ENCODE results near the gene ZNF283.
"Not testable (repeated sequence)": the region's sequence is repeated elsewhere in the genome, so short reads cannot be mapped to it uniquely, and the experiment has no call there.

Gene ZNF283

DNA sequence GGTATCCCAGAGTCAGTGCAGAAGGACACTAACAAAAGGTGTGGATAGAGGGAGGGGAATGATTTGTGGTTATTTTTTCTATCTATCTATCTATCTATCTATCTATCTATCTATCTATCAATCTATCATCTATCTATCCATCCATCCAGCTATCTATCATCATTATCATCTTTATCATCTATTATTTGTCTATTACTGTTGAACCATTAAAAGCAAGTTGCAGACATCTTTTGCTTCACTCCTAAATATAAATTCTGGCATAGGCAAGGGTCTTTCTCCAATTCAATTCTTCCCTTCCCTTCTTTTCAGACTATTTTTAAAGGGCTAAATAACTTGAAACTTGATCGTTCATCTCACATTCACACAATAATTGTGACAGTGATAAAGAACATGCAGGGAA, 14.9 kb upstream of the ZNF283 start:
- no peak for DNase-seq (ENCODE audit: low read depth)
- no peak overlapping the region for H3K4me3 ChIP-seq (ENCODE audit: low read depth, low read length)
- TF ChIP-seq, protein P1, sequence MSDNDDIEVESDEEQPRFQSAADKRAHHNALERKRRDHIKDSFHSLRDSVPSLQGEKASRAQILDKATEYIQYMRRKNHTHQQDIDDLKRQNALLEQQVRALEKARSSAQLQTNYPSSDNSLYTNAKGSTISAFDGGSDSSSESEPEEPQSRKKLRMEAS (IDR thresholded peaks at IDR 0.05; ENCODE audit: low read depth, low read length) = no peak
- TF ChIP-seq POLR2A (IDR thresholded peaks at IDR 0.05; ENCODE audit: extremely low read depth, insufficient read length) (no peak), MYC (IDR thresholded peaks at IDR 0.05; ENCODE audit: low read depth, low read length) (no peak)
- TF ChIP-seq, protein P2, sequence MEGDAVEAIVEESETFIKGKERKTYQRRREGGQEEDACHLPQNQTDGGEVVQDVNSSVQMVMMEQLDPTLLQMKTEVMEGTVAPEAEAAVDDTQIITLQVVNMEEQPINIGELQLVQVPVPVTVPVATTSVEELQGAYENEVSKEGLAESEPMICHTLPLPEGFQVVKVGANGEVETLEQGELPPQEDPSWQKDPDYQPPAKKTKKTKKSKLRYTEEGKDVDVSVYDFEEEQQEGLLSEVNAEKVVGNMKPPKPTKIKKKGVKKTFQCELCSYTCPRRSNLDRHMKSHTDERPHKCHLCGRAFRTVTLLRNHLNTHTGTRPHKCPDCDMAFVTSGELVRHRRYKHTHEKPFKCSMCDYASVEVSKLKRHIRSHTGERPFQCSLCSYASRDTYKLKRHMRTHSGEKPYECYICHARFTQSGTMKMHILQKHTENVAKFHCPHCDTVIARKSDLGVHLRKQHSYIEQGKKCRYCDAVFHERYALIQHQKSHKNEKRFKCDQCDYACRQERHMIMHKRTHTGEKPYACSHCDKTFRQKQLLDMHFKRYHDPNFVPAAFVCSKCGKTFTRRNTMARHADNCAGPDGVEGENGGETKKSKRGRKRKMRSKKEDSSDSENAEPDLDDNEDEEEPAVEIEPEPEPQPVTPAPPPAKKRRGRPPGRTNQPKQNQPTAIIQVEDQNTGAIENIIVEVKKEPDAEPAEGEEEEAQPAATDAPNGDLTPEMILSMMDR (IDR thresholded peaks at IDR 0.05; ENCODE audit: low read depth, low read length) = no peak

DNA sequence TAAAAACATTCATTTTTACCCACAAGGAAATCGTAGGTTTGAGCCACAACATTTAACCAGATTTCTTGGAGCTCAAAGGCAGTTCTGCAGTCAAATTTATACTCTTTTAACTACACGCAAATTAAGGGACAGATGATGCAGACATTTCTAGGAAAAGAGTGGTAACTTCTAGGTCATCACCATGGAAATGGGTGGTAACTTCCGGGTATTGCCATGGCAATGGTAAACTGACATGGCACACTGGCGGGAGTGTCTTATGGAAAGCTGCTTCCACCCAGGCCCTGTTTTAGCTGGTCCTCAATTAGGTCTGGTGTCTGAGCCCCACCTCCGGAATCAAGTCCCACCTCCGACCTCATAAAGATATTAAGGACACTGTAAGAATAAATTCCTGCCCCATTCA, 14.4 kb upstream of the ZNF283 start:
- H3K4me3 ChIP-seq (ENCODE audit: low read depth, low read length) = no peak overlapping the region
- no peak for TF ChIP-seq MYC (IDR thresholded peaks at IDR 0.05; ENCODE audit: low read depth, low read length)
- TF ChIP-seq POLR2A (IDR thresholded peaks at IDR 0.05; ENCODE audit: extremely low read depth, insufficient read length) = no peak
- TF ChIP-seq, protein P1 (IDR thresholded peaks at IDR 0.05; ENCODE audit: low read depth, low read length) = no peak
- TF ChIP-seq, protein P2 (IDR thresholded peaks at IDR 0.05; ENCODE audit: low read depth, low read length) = no peak
- no peak for DNase-seq (ENCODE audit: low read depth)

DNA sequence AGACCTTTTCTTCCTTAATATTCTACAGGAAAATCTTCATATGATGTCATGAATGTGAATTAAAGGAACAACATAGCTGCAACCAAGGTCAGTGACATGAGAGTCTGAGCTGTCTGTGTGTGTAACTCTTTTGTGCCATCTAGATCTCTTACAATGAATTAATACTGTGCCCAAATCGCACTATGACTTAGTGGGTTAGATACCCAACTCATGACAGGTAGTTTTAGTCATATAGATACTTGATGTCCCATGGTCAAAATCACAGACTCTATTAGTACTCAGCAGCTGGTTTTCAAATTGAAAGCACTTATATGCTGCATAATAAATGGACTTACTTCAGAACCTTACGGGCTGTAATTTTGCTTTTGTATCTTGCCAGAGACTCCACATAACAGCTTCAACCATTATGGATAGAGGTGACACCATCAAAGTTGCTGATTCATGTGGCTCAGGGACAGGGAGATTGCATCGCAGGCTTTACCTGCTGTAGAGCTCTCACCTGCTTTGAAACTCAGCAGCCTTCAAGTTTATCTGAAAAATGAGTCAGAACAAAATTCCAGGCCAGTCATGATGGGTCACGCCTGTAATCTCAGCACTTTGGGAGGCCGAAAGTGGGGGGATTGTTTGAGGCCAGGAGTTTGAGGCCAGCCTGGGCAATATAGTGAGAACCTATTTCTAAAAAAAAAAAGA, 12.3 kb upstream of the ZNF283 start:
- TF ChIP-seq, protein P1 (IDR thresholded peaks at IDR 0.05; ENCODE audit: low read depth, low read length) = no peak
- TF ChIP-seq POLR2A (IDR thresholded peaks at IDR 0.05; ENCODE audit: extremely low read depth, insufficient read length) (no peak), MYC (IDR thresholded peaks at IDR 0.05; ENCODE audit: low read depth, low read length) (no peak)
- TF ChIP-seq, protein P2 (IDR thresholded peaks at IDR 0.05; ENCODE audit: low read depth, low read length) = no peak
- no peak overlapping the region for H3K4me3 ChIP-seq (ENCODE audit: low read depth, low read length)
- DNase-seq (ENCODE audit: low read depth) = no peak

DNA sequence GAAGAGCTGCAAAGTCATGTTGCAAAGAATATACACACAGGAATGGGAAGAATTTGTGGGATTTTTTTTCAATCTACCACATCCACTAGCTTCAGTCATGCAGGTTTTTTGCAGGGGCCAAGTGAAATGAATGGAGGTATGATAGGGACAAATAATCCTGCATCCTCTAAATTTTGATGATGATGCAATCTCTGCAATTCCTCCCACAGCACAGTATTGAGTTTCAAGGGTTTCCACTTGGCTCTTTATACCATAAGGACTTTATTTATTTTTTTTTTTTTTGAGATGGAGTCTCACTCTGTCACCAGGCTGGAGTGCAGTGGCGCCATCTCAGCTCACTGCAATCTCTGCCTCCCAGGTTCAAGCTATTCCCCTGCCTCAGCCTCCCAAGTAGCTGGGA, 9.7 kb upstream of the ZNF283 start:
- not testable (repeated sequence) for H3K4me3 ChIP-seq (ENCODE audit: low read depth, low read length); DNase-seq (ENCODE audit: low read depth)

DNA sequence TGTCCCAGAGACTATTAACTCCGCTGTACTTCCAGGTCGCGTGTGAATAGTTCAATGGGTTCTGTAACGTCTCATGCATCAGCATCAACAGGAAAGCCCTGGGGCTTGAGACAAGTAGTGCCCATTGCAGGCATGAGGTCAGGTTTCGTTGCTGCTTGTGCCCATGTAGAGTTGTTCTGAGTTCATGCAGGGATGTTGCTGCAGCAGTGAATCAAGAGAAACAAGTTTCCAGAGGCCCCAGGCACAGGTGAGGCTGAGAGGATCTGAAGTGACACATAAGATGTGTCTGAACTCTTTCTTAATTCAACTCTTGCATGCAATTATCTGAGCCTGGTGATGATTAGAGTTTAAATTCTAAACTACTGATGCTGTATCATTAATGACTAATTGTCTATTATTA, 8.6 kb upstream of the ZNF283 start:
- DNase-seq (ENCODE audit: low read depth) = no peak
- TF ChIP-seq POLR2A (IDR thresholded peaks at IDR 0.05; ENCODE audit: extremely low read depth, insufficient read length) (no peak), MYC (IDR thresholded peaks at IDR 0.05; ENCODE audit: low read depth, low read length) (no peak)
- TF ChIP-seq, protein P1 (IDR thresholded peaks at IDR 0.05; ENCODE audit: low read depth, low read length) = no peak
- TF ChIP-seq, protein P2 (IDR thresholded peaks at IDR 0.05; ENCODE audit: low read depth, low read length) = no peak
- H3K4me3 ChIP-seq (ENCODE audit: low read depth, low read length) = no peak overlapping the region

DNA sequence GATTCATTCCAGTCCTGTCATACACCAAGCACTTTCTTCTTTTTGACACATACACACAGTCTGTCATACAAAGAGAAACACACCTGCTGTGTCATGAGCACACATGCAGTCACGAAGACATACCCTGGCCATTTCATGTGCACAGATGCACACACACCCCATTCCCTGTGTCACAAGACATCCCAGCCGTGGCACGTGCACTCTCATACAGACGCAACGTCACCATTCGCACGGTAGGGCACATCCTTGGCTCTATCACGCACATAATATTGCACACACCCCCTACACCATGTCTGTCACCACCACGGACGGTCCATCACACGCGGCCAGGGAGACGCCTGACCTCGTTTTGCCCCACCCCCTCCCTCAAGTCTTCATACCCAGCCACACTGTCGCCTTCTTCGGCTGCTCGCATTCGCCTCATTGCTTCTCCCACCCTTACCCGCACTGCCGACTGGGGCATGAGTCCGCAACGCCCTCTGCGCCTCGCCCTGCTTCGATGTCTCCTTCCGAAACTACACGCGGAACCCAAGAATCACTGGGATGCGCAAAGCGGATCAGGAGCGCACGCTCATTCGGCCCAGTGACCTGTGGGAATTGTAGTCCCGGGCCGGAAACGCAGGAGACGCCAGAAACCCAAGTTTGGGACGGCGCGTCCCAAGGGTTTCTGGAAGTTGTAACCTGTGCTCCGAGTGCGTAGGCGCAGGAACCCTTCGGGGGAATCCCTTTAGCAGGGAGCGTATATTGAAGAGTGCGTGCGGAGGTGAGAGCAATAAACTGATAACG, 6.8 kb upstream of the ZNF283 start:
- no peak for DNase-seq (ENCODE audit: low read depth)
- TF ChIP-seq POLR2A (IDR thresholded peaks at IDR 0.05; ENCODE audit: extremely low read depth, insufficient read length) (no peak), MYC (IDR thresholded peaks at IDR 0.05; ENCODE audit: low read depth, low read length) (no peak)
- TF ChIP-seq, protein P2 (IDR thresholded peaks at IDR 0.05; ENCODE audit: low read depth, low read length) = no peak
- TF ChIP-seq, protein P1 (IDR thresholded peaks at IDR 0.05; ENCODE audit: low read depth, low read length) = no peak
- H3K4me3 ChIP-seq (ENCODE audit: low read depth, low read length) = no peak overlapping the region
